GM21717 (cell line): ENCODE measurements around the gene PPDPF.
A peak's percentile ranks its signal among the peaks of the same experiment; 100 is the strongest.
"Not testable (repeated sequence)": the region's sequence is repeated elsewhere in the genome, so short reads cannot be mapped to it uniquely, and the experiment has no call there.

Experiments used
- ATAC-seq: cut with Tn5 transposase; IDR thresholded peaks from one replicate; pipeline ENCODE4 v1.9.1; 2021; ENCODE audit warnings: mild to moderate bottlenecking, moderate library complexity; ENCODE audit not compliant: unreplicated experiment

The PPDPF gene

DNA sequence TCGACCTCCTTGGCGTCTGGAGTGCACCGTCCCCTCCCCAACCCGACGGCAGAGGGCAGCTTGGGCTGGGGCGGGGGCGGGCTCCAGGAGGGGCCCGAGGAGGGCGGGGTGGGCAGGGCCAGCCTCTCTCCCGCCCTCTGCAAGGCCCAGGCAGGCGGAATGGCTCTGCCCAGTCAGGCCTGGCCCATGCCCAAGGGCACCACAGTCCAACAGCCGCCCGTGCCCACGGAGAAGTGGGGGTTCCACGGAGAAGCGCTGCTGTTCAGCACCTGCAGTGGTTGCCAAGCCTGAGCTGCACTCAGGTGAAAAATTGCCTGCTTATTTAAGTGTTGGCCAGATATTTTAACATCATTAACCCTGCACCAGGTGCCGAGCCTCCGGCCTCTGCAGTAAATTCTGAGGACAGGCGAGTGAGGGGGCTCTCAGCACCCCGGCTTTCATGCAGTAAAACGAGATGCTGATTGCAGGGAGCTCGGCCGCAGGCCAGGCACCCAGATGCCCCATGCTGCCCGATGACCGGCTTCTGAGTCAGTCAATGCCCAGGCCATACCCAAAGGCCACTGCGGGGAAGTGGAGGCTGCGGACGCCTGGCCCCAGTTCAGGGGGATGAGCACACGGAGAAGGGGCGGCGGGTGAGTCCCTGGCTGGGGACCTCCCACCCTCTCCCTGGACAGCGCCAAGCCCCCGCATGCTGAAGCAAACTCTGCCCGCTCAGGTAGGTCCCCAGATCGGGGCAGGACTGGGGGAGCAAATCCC, 27.3 kb downstream of the PPDPF start, which contains the start of gene SRMS:
TSS of gene SRMS (minus strand) at position 25 of the 756 bp plus-strand sequence. CDS start 286 bp downstream, outside the sequence.
- no peak for ATAC-seq

DNA sequence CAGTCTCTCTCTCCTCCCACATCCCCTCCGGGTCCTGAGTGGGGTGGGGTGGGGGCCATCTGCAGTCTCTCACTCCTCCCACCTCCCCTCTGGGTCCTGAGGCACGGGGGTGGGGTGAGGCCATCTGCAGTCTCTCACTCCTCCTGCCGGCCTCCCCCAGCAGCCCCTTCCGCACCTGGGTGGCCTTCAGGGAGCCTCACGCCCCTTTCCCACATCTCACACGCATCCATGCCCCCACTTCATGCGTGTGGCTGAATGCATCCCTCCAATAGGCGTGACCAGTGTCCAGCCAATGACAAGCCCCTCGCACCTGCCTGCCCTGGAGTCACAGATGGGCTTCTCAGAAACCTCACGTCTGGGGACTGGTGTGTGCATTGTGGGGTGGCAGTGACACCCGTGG, 28.0 kb downstream of the PPDPF start:
- no peak for ATAC-seq

DNA sequence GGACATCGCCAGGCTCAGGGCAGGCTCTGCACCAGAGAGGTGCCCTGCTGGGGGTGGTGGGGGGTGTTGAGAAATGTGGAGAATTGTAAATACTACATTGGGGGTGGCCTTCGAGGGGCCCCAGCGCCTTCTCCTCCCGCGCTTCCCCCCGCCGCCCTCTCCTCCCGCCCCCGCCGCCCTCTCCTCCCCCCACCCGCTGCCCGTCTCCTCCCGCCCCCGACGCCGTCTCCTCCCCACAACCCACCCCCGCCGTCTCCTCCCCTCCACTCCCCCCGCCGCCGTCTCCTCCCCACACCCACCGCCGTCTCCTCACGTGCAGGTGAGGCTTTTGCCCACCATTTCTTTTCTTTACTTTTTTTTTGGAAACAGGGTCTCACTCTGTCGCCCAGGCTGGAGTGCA, 28.5 kb downstream of the PPDPF start:
- no peak for ATAC-seq

DNA sequence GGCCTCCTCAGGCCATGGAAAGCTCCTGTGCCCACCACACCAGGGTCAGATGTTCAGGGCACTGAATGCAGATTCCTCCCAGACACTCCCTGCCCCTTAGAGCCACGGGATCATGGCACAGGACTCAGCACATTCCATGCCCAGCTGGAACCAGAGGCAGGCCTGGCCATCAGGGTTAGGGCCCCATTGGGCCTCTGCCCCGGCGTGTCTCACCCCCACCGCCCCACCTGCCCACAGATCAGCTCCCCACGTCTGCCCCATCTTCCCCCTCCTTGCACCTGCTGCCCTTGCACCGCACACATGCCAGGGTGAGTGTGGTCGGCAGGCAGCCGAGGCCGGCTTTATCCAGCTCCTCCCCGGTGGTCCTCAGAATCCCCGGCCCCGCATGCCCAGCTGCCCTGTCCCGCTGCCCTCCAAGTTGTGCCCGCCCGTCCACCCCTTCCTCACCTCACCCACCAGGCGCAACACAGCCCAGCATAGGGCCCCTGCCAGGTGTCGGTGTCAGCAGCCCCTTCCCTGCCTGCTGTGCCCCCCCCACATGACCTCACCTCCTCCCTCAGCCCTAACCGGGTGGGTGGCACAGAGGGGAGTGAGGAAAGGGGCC, 29.2 kb downstream of the PPDPF start:
- ATAC-seq = no peak

DNA sequence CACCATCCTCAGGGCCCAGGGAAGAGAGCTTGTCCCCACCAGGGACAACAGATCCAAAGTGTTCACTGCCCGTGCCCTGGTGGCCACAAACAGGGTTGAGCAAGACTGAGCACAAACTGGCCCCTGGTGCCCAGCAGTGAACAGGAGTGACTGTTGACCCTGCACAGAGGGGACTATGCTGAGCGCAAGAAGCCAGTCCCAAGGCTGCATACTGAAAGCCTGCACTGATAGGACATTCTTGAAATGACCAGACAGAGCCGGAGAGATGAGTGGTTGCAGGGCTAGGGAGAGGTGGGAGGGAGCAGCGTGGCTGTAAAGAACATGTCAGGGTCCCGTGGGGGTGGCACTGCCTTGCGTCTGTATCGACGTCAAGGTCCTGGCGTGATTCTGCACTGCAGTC, 30.5 kb downstream of the PPDPF start:
- ATAC-seq = no peak

DNA sequence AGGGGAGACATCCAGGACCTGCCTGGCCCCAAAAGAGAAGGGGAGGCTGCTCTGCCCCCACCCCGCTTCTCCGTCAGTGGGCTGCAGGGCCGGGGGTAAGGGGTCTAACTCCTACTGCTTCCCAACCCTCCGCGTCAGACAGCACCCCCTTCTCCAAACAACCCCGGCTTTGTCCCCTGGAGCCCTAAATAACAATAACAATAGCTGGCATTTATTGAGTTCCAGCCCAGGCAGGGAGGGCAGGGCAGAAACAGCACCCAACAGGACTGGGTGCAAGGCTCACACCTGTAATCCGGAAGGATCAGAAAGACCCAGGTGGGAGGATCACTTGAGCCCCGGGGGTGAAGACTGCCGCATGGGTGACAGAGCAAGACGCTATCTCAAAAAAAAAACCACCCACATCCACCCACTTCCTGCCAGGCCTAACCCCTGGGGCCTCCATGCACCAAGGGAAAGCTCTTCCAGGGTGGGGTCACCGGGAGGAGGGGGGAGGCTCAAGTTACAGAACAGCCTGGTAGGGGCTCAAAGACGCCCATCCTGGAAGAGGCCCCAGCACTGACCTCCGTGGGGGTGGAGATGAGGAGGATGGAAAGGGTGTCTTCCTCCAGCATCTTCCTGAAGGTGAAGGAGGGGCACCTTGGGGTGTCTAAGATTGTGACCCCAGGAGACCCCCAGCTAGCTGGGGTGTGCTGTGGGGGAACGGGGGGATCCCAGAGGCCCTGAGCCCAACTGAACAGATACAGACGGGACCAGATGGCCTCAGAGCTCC, 32.1 kb downstream of the PPDPF start:
- peak; percentile 22 for ATAC-seq

DNA sequence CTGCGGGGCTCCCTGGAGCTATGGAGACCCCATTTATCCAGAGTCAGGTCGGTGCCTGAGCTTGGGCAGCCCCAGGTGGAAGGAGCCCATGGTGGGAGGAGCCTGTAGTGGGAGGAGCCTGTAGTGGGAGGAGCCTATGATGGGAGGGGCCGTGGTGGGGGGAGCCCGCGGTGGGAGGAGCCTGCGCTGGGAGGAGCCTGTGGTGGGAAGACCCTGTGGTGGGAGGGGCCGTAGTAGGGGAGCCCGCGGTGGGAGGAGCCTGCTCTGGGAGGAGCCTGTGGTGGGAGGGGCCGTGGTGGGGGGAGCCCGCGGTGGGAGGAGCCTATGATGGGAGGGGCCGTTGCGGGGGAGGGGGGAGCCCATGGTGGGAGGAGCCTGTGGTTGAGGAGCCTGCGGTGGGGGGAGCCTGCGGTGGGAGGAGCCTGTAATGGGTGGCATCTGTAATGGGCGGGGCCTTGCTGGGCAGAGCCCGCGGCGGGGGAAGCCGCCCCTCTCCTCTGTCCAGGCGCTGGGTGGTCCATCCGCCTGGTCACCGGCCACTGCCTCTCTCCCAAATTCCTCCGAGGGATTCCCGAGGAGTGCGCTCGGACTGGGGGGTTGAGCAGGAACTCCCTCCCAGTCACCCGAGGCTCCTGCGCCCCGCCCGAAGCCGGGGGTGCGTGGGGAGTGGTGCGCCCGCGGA, 32.8 kb downstream of the PPDPF start:
- peak; percentile 29 for ATAC-seq

DNA sequence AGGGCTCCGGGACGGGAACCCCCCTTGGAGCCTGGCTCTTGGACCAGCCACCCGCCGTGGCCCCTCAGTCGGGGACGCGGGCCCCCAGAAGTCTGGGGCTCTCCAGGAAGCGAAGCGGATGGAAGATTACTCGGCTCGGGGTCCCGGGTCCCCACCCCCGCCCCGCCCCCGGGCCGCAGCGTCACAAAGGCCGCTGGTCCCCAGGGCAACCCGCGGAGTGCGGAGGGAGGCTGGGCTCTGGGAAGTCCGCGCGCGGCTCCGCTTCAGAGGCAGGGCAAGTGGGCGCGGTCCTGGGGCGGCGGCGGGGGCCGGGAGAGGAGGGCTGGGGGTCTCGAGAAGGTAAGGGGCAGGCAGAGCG, 33.3 kb downstream of the PPDPF start, which contains the start of gene FNDC11:
TSS of gene FNDC11 (plus strand) at position 227 of the 358 bp plus-strand sequence. CDS start 1,505 bp downstream, outside the sequence.
- ATAC-seq = peak; percentile 15

DNA sequence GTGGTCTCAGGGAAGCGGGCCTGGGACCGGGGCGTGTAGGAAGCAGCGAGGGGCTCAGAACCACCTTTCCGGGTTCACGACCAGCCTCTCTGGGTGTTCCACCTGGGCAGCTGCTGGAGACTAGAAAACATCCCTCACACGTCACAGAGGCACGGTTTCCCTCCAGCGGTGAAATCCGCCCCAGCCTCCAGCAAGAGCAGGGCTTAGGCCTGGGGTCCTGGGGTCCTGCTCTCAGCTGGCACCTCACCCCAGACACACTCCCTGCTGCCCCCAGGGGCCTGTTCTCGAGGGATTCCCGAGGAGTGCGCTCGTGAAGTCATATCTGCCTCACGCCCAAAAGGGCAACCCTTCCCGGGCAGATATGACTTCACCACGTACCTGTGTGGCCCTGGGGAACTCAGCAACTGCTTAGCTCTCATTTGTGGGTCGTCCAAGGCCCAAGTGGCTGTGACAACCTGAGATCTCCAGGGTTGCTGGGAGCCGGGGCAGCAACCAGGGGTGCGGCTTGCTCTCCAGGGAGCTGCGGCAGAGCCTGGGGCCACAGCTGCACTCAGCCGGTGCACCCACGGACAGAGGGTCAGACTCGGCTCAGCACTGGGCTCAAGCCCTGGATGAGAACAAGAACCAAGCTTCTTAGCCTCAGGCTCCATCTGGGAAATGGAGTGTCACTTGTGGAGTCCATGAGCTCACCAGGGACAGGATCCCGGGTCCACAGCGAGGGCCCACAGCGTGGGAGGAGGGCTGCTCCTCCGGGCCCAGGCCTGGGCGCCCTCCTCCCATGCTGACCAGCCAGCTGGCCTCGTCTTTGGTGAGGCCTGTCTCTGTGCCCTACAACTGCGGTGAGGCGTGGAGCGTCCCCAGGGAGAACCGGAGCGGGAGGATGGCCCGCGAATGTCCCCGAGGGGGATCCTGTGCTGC, 34.1 kb downstream of the PPDPF start:
- no peak for ATAC-seq

DNA sequence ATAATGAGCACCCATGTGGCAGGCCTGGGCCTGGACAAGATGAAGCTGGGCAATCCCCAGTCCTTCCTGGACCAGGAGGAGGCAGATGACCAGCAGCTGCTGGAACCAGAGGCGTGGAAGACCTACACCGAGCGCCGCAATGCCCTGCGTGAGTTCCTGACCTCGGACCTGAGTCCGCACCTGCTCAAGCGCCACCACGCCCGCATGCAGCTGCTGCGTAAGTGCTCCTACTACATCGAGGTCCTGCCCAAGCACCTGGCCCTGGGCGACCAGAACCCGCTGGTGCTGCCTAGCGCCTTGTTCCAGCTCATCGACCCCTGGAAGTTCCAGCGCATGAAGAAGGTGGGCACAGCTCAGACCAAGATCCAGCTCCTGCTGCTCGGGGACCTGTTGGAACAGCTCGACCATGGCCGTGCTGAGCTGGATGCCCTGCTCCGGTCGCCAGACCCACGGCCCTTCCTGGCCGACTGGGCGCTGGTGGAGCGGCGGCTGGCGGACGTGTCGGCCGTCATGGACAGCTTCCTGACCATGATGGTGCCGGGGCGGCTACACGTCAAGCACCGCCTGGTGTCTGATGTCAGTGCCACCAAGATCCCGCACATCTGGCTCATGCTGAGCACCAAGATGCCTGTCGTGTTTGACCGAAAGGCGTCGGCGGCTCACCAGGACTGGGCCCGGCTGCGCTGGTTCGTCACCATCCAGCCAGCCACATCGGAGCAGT, 35.3 kb downstream of the PPDPF start:
- ATAC-seq = no peak

DNA sequence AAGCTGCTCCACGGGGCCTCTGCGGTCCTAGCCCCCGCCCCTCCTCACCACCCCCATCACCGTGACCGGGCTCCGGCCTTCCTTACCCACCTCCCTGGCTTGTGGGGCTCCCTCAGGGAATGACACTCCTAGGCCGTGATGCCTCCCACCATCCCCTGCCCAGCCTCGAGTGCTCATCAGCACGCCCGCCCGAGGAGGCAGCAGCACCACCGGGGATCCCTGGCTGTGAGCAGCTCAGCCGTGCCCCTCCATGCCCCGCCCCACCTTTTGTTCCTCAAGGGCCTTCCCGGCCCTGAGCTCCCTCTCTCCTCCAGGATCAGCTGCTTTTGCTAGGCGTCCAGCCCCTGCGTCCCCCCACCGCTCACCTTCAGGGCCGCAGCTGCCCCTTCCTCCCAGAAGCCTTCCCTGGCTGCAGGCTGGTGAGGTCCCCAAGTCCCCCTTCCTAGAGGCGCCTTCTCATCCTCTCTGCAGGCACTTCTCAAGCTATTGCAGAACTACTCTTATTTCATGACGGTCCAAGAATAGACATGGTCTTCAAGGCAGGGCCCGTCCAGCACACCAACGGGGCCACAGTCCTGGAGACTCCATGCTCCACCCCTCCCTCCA, 36.4 kb downstream of the PPDPF start:
- no peak for ATAC-seq

DNA sequence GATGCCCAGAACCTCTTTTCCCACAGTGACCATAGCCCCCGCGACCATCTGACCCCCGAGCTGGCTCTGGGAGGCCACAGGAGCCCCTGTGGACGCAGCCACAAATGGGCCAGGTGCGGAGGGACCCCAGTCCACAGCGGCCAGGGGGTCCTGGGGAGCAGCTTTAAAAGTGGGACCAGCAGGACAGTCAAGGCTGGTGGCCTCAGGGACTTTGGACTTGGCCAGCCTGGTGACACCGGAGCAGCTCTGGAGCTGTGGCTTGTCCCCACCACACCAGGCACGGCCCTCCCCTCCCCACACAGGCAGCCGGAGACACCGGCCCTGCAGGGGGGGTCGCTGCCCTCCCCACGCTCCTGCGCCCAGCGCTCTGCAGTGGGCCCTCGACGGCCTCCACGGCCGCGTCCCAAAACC, 36.9 kb downstream of the PPDPF start:
- ATAC-seq = no peak

DNA sequence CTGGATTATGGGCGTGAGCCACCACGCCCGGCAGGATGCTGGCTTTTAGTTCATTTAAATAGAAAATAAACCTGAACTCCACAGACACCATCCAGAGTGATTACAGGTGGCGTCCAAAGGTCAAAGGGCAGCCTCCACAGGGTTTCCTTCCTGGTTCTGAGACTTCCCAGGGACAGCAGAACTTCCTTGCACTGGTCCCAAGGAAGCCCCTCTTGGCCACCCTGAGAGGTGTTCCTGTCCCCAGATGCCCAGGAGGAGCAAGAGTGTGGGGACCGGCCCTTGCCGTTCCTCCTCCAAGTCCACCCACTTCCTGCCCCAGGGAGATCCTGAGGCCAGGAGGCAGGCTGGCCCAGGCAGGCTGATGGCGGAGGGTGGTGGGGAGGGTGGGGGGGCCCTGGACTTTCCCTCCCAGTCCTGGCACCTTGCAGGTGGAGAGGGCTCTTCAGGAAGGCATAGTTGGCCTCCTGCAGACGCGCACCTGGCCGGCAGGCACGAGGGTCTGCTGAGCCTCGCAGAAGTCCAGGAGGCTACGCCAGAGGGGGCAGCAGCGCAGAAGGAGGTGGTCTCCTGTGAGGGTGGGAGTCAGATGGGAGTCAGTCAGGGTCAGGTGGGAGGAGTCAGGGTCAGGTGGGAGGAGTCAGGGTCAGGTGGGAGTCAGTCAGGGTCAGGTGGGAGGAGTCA, 38.4 kb downstream of the PPDPF start:
- ATAC-seq = no peak

DNA sequence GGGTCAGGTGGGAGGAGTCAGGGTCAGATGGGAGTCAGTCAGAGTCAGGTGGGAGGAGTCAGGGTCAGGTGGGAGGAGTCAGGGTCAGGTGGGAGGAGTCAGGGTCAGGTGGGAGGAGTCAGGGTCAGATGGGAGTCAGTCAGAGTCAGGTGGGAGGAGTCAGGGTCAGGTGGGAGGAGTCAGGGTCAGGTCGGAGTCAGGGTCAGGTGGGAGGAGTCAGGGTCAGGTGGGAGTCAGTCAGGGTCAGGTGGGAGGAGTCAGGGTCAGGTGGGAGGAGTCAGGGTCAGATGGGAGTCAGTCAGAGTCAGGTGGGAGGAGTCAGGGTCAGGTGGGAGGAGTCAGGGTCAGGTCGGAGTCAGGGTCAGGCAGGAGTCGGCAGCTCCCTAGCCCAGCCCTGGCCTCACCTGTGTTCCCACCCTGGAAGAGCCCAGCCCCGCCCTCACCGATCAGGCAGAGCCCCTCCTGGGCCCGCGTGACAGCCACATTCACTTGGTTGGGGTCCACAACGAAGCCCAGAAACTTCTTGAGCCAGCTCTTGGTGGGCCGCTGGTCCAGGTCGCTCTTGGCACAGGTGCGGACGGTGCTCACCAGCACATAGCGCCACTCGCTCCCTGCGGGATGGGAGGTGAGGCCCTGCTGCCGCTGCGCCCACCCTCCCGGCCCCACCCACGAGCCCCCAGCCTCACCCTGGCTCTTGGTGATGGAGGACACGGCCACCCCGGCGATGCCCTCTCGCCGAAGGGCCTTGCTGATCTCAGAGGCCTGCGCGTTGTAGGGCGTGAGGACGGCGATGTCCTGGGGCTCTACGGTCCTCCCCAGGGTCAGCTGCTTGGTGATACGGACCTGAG, 39.1 kb downstream of the PPDPF start:
- ATAC-seq = not testable (repeated sequence)

DNA sequence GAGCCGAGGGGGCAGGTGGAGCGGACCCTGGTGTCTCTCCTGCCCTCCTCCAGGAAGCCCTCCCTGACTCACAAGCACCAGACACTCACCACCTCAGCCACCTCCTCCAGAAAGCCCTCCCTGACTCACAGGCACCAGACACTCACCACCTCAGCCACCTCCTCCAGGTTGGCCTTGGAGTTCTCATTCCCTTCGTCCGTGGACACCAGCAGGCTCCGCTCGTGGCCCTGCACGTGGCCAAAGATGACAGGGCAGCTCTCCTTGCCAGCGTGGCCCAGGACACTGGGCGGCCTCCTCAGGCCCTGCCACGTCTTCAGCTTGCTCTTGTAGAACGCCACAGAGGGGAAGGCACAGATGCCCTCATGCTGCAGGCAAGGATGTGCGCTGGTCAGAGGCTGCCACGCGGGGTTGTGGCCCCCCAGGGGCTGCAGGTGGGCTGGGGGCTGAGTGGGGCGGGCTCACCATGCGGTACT, 39.8 kb downstream of the PPDPF start:
- no peak for ATAC-seq

DNA sequence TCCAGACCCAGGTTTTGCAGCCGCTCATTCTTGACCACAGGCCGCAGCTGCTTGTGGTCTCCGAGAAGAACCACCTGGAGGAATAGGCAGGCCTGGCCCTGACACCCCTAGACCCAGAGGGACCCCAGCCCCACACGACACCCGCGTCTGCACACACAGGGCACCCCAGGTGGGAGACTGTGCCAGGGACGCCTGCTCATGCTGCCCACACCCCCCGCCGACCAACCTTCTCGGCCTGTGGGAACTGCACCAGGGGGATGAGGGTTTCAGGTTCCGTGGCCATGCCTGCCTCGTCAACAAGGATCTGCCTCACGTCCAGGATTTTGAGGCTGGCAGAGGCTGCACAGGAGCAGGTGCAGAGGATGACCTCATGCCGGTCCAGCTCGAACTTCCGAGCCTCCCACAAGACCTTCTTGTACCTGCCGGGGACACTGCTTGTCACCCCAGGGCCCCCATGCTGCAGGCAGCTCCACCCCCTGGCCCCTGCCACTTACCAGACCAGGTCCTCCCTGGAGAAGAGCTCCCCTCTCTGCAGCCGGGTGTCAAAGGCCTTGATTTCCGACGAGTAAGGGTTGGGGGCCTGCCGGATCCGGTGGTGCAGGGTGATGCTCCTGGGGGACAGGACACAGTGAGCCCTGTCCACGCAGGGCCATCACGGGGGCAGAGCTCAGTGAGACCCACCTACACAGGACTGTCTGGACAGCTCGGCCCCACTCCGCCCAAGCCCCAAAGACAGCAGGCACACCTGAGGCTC, 40.5 kb downstream of the PPDPF start:
- ATAC-seq = no peak
